DND-41 (cell line): ENCODE results near the gene RNASEH1.

ENCODE experiments used
- ATAC-seq: fragments of 200-7000 bp; cut with Tn5 transposase; 3 replicates; pipeline ENCODE4 v1.9.1; 2021; ENCODE audit warnings: low read depth; ENCODE audit not compliant: insufficient read depth
- DNase-seq: peaks from one replicate; pipeline ENCODE4 v3.0.0-alpha.2; 2020
- H2AFZ ChIP-seq: 2 replicates; pipeline ENCODE4 v1.6.0; 2012; ENCODE audit warnings: low read depth, low read length
- H3K27ac ChIP-seq: 2 replicates; pipeline ENCODE4 v1.5.1; 2012; ENCODE audit warnings: low read length, inconsistent platforms
- H3K27me3 ChIP-seq: fragments of 200-600 bp; sonication (generic); 2 replicates; pipeline ENCODE4 v1.6.0; 2012; ENCODE audit warnings: low read length, mild to moderate bottlenecking, inconsistent platforms; ENCODE audit not compliant: insufficient read depth, poor library complexity
- H3K36me3 ChIP-seq: 2 replicates; pipeline ENCODE4 v1.5.1; 2012; ENCODE audit warnings: low read length, inconsistent platforms; ENCODE audit not compliant: insufficient read depth
- H3K4me1 ChIP-seq: 2 replicates; pipeline ENCODE4 v1.5.1; 2012; ENCODE audit warnings: mild to moderate bottlenecking, low read length; ENCODE audit not compliant: insufficient read depth
- H3K4me2 ChIP-seq: 2 replicates; pipeline ENCODE4 v1.6.0; 2012; ENCODE audit warnings: mild to moderate bottlenecking, moderate library complexity, low read length, inconsistent platforms; ENCODE audit not compliant: insufficient read depth
- H3K4me3 ChIP-seq, 2 experiments: fragments of 200-600 bp in 1 of 2; shearing (Covaris generic) in 1 of 2; 2 replicates each; pipeline ENCODE4 v1.5.1; 2012 to 2016; ENCODE audit warnings: inconsistent platforms in 2 of 2, low read length in 2 of 2, mild to moderate bottlenecking in 2 of 2, low read depth in 1 of 2, moderate library complexity in 1 of 2
- H3K79me2 ChIP-seq: 2 replicates; pipeline ENCODE4 v1.6.0; 2012; ENCODE audit warnings: low read length, inconsistent platforms; ENCODE audit not compliant: insufficient read depth
- H3K9ac ChIP-seq: 2 replicates; pipeline ENCODE4 v1.6.0; 2012; ENCODE audit warnings: low read depth, mild to moderate bottlenecking, inconsistent platforms, low read length, moderate library complexity
- H3K9me3 ChIP-seq: 2 replicates; pipeline ENCODE4 v1.5.1; 2012; ENCODE audit warnings: low read length, moderate library complexity, mild to moderate bottlenecking, inconsistent platforms; ENCODE audit not compliant: insufficient read depth, severe bottlenecking
- H4K20me1 ChIP-seq: 2 replicates; pipeline ENCODE4 v1.6.0; 2012; ENCODE audit warnings: low read length; ENCODE audit not compliant: insufficient read depth
- EZH2 ChIP-seq: IDR thresholded peaks from 3 replicates; pipeline ENCODE4 v1.6.1; 2012; ENCODE audit warnings: borderline replicate concordance, low read depth, mild to moderate bottlenecking, moderate library complexity, low read length, inconsistent platforms; ENCODE audit not compliant: severe bottlenecking
- TF ChIP-seq, protein P1 (sequence below): IDR thresholded peaks from 2 replicates; pipeline ENCODE4 v1.5.1; 2012; ENCODE audit warnings: borderline replicate concordance, low read length, moderate library complexity, mild to moderate bottlenecking; ENCODE audit not compliant: poor library complexity, severe bottlenecking; ENCODE audit errors: extremely low read depth

Gene RNASEH1

DNA sequence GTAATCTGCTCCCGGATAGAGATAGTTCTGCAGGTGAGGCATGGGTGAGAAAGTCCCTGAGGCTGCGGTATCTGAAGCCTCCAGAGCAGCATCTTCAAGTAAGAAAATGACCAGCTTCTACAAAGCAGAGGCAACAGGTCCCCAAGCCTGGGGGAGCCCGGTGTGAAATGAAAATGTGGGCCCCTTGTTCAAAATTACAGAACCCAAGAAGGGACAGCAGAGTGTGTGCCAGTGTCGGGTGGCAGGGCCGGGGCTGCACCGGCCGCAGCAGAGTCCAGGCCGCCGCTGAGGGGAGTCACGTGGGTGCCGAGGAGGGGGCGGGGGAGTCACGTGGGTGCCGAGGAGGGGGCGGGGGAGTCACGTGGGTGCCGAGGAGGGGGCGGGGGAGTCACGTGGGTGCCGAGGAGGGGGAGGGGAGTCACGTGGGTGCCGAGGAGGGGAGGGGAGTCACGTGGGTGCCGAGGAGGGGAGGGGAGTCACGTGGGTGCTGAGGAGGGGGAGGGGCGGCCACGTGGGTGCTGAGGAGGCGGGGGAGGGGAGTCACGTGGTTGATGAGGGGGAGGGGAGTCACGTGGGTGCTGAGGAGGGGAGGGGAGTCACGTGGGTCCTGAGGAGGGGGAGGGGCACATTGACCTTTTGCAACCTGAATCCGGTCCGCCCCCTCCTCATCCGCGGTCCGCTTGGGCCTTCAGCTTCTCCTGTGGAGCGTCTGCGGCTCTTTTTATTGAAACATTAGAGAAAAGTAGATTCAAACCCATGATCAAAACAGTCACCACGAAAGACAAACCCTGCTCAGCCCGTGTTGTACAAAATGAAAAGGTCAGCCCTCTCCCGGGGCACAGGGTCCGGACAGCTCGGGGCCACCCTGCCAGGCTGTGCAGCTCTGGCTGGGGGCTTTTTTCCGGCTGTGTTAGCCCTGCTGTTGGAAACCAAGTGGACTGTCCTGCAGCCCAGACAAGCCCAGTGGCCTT lies 47.1 kb upstream of the RNASEH1 start:
- H3K4me3 ChIP-seq: no peak overlapping the region
- no peak for DNase-seq

DNA sequence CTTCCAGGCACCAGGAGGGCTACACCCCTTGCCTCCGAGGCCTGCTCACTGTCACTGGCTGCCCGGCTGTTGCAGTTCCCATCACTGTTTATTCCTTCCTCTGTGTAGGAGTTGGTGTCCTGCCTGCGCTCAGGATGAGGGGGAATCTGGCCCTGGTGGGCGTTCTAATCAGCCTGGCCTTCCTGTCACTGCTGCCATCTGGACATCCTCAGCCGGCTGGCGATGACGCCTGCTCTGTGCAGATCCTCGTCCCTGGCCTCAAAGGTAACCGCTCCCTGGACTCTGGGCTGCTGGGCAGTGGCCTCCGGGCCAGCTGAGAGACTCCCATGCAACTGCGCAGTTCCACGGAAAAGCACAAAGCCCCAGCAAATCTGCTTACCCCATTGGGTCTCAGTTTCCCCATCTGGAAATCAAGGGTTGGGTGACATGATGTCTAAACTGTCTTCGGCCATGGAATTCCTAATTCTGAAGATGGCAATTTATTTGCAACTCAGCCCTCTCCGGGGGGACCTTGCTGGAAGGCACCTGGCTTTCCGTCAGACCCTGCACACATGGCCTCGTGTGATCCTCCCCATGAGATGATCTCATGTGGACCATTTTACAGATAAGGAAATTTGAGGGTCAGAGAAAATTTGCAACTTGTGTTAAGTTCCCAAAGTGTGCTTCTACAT lies 46.2 kb upstream of the RNASEH1 start:
- no peaks in the 10 kb centered on the region for H3K4me1 ChIP-seq
- H3K9ac ChIP-seq: no peak overlapping the region
- H3K36me3 ChIP-seq: no peaks in the 10 kb centered on the region
- H3K79me2 ChIP-seq: no peaks in the 10 kb centered on the region
- no peak overlapping the region for H3K27ac ChIP-seq
- no peak for TF ChIP-seq EZH2
- no peaks in the 10 kb centered on the region for H3K27me3 ChIP-seq
- no peak overlapping the region for H2AFZ ChIP-seq
- H4K20me1 ChIP-seq: no peaks in the 10 kb centered on the region
- no peak overlapping the region for H3K4me2 ChIP-seq
- DNase-seq: no peak
- ATAC-seq: no peak
- H3K9me3 ChIP-seq: no peaks in the 10 kb centered on the region
- H3K4me3 ChIP-seq: no peak overlapping the region

More for the DNA sequence above, 47.1 kb upstream of the RNASEH1 start:
- ATAC-seq: no peak; the same call in 2 of the 3 replicates
- Histone ChIP-seq H3K9me3 (no peaks in the 10 kb centered on the region), H3K4me1 (no peaks in the 10 kb centered on the region), H3K27ac (no peak overlapping the region), H3K36me3 (no peaks in the 10 kb centered on the region), H3K79me2 (no peaks in the 10 kb centered on the region), H3K27me3 (no peaks in the 10 kb centered on the region), H2AFZ (no peak overlapping the region), H3K4me2 (no peak overlapping the region), H4K20me1 (no peaks in the 10 kb centered on the region), H3K9ac (no peak overlapping the region)
- no peak for TF ChIP-seq EZH2
- TF ChIP-seq, protein P1, sequence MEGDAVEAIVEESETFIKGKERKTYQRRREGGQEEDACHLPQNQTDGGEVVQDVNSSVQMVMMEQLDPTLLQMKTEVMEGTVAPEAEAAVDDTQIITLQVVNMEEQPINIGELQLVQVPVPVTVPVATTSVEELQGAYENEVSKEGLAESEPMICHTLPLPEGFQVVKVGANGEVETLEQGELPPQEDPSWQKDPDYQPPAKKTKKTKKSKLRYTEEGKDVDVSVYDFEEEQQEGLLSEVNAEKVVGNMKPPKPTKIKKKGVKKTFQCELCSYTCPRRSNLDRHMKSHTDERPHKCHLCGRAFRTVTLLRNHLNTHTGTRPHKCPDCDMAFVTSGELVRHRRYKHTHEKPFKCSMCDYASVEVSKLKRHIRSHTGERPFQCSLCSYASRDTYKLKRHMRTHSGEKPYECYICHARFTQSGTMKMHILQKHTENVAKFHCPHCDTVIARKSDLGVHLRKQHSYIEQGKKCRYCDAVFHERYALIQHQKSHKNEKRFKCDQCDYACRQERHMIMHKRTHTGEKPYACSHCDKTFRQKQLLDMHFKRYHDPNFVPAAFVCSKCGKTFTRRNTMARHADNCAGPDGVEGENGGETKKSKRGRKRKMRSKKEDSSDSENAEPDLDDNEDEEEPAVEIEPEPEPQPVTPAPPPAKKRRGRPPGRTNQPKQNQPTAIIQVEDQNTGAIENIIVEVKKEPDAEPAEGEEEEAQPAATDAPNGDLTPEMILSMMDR: no peak

DNA sequence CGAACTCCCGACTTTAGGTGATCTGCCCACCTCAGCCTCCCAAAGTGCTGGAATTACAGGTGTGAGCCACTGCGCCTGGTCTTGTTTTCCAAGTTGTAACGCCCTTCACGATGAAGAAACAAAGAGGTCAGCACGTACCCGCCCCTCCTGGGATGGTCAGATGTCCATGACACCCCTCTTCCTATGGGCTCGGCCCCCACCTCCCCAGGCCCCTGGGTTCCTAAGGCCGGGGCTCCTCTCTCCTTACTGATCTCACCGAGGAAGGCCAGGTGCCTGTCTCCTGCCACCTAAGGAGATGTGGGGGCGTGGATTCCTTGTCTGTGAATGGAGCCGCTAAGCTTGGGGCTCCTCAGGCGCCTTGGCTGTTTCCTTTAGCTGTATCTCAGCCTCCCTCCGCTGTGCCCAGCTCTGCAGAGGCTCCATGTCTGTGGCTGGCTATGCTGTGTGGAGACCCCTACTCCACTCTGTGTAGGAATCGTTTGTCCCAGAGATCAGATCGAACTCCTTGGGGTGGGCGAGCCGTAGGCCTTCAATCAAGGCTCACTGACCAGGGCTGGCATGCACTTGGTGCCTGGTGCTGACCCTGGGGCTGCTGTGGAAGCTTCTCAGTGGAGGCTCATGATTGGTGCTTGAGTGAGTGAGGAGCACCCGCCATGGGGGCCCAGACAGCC lies 45.5 kb upstream of the RNASEH1 start:
- Histone ChIP-seq H3K9ac (no peak overlapping the region), H2AFZ (no peak overlapping the region), H3K9me3 (no peaks in the 10 kb centered on the region)

More for the DNA sequence above, 45.5 kb upstream of the RNASEH1 start:
- H3K27me3 ChIP-seq: no peaks in the 10 kb centered on the region
- no peak for TF ChIP-seq EZH2
- TF ChIP-seq, protein P1: no peak
- DNase-seq (no peak), ATAC-seq (no peak; the same call in 2 of the 3 replicates)
- H4K20me1 ChIP-seq: no peaks in the 10 kb centered on the region
- no peak overlapping the region for H3K4me3 ChIP-seq
- H3K4me1 ChIP-seq: no peaks in the 10 kb centered on the region
- H3K27ac ChIP-seq: no peak overlapping the region
- H3K36me3 ChIP-seq: no peaks in the 10 kb centered on the region
- no peaks in the 10 kb centered on the region for H3K79me2 ChIP-seq
- H3K4me2 ChIP-seq: no peak overlapping the region
